Measurements from ENCODE around the gene PLCB4.
A peak's percentile ranks its signal among the peaks of the same experiment; 100 is the strongest.

PLCB4 gene

DNA sequence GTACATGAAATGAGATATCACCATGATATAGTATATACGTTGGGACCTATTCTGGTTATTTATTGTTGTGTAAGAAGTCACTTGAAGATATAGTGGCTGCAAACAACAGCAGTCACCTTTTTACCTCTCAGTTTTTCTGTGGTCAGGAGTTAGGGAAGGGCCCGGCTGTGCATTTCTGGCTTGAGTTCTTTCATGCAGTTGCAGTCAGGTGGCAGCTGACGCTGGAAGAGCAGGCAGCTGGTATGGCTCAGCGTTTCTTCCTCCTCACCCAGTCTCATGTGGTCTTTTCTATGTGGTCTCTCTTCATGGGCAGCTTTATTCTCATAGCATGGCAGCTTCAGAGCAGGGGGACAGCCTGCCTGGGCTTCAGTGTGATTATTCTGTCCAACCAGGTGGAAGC lies 154.4 kb downstream of the PLCB4 start:
- DNase-seq (ENCODE audit: low read depth), result no peak

DNA sequence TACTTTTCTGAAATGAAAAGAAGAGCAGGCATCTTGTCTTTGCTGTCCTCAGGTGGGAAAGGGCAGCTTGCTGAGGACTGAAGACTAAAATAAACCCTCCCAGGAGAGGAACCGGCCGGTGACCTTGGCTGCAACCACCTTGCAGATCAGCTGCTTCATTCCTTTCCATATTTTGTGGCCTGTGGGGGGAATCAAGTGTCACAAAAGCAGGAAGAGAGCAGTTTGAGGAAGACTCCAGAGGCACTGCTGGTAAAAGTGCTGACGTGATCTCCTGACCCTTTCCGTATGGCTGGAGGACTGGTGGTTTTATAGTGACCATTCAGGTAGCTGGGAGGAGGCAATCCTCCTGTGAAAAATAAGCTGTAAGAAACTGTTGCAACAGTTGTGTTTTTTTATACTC lies 157.0 kb downstream of the PLCB4 start:
- DNase-seq (ENCODE audit: low read depth), result no peak

GRCh38 chr20:9227896-9228615 lies 159.2 kb downstream of the PLCB4 start:
- DNase-seq (ENCODE audit: low read depth), result no peak

DNA sequence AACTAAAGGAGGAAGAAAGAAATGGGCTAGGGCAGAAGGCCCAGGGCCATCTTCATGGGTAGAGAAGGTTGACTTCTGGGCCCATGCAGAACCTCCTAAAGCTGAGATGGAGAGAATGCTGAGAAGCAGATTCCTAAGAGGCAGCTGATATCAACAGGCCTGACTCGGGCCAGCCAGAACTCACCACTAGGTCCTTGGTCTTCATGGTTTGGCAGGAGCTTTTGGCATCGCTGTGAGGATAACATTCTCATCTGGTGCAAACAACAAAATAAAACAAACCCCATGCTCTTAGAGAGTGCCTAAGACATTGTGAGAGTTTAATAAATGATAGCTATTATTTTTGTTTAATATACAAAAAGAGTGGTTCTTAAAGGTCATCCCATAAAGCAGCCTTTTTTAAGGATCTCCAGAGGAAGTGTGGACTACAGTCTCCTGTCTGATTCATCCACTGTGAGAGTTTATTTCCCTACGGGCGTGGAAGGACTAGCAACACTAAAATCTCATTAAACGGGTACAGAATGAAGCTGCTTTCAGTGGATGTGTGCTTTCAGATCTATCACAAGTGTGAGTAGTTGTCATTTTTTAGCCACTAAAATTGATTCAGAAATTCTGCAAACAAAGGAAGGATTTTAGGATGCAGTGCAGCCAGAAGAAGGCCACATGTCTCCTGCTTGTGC lies 160.0 kb downstream of the PLCB4 start:
- no peak for DNase-seq (ENCODE audit: low read depth)

- no peak for DNase-seq (ENCODE audit: low read depth)
Observed at GRCh38 chr20:9230406-9230805, 161.5 kb downstream of the PLCB4 start.

DNA sequence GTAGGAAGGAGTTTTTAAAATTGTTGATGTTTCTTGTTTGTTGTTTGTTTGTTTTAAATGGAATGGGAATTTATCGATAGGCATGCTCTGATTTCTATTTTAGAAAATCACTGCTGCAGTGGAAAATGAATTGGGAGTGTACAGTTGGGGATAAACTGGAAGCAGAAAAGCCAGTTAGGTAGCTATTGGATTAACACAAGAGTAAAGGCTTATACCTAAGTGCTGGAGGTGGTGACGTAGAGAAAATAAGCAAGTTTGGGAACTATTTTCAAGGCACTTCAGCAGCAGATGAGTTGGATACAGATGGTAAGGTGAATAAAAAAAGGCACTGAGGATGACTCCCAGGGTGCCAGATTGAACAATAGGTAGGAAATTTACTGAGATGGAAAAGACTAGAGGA lies 164.9 kb downstream of the PLCB4 start:
- no peak for DNase-seq (ENCODE audit: low read depth)

GRCh38 chr20:9235518-9235917 lies 166.6 kb downstream of the PLCB4 start:
- no peak for DNase-seq (ENCODE audit: low read depth)

GRCh38 chr20:9236458-9236857 lies 167.6 kb downstream of the PLCB4 start:
- DNase-seq (ENCODE audit: low read depth), result no peak

DNA sequence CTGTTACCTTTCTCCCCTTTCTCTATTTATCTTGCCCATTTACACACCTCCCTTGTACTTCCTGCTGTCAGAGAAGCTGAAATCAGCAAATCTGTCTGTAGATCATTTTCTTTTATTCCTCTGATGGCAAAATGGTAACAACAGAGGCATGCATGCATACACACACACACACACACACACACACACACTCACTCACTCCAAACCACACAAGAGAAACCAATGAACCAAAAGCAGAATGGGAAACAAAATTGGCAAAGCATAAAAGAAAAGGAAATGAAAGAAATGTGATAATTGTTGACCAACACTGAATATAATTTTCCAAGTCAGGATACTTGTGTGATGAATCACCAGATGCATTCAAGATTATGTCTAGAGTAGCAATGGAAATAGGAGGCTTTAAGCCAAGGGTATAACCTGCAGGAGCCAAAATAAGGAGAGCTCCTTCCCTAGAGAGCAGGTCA lies 172.4 kb downstream of the PLCB4 start:
- peak; percentile 90 for DNase-seq (ENCODE audit: low read depth)

- peak; percentile 71 for DNase-seq (ENCODE audit: low read depth)
Observed at GRCh38 chr20:9241721-9242427, 173.0 kb downstream of the PLCB4 start.

GRCh38 chr20:9243986-9244385 lies 175.1 kb downstream of the PLCB4 start:
- no peak for DNase-seq (ENCODE audit: low read depth)

DNA sequence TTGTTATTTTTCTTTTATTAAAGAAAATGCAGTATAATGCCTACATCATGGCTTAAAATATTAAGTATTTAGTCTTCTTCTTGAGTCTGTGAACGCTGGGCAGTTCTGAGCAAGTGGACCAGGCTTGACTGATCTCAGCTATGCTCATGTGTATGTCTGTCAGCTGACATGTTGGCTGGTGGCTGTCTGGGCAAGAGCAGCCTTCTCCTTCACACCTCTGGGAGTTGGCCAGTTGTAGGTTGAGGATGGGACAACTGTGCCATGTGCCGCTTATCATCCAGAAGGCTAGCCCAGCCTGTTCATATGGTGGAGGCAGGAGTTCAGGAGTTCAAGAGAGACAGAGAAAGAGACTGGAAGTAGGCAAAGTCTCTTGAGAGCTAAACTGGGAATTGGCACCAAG lies 175.9 kb downstream of the PLCB4 start:
- no peak for DNase-seq (ENCODE audit: low read depth)

- DNase-seq (ENCODE audit: low read depth), result no peak
Observed at GRCh38 chr20:9246731-9247130, 177.8 kb downstream of the PLCB4 start.

- no peak for DNase-seq (ENCODE audit: low read depth)
Observed at GRCh38 chr20:9250511-9250910, 181.6 kb downstream of the PLCB4 start.

DNA sequence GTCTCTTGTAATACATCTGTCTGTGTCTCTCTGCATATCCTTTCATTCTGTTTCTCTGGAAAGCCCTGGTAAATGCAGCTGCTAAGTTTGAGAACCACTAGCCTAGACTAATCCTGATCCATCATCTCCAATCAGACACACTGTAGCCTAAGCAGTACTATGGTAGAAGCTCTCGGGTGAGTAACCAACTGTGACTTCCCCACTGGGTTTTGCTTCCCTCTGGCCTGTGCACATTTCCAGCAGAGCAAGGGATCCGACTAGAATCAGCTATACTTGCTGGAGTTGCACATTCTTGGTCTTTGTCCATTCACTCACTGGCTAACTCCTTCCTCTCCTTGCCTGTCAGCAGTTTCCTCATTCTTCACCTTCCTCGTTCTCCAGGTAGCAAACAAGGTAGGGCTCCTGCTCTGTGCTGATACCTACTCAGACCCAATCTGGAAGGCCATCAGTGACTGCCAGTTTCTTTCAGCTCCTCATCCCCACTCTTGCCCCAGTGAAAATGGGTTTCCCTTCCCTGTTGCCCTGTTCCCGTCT lies 184.2 kb downstream of the PLCB4 start:
- no peak for DNase-seq (ENCODE audit: low read depth)

DNA sequence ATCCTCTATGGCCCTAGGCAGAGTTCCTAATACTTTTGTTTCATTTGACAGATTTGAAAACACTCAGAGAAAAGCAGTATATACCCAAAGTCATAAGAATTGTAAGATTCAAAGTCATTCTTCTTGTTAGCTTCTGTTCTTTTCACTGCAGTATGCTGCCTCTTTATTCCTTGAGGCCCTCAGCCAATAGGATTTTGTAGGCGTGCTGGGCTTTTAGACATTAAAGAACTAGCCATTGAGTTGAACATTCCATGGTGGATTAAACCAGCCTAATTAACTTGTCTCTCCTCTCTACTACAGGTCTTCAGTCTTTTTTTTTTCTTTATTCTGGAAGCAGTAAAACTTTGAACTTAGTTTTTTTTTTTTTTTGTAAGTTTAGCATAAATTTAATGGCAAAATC lies 186.3 kb downstream of the PLCB4 start:
- DNase-seq (ENCODE audit: low read depth), result no peak

DNA sequence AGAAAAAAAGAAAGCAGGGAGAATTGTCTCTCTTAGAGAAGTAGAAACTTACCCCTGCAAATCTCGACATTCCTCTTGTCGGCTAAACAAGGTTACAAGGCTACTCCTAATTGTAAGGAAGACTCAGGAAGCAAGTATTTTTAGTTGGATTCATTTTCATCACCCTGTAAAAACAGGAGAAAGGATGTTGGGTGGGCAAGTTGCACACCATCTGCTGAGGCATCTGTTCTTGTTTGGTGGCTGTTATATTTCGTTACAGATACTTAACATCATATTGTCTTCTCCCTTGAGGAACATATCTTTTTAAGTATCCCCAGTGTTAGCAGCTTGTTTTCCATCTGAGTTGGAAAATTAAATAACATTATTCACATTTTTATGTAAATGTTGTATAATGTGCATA lies 187.5 kb downstream of the PLCB4 start:
- DNase-seq (ENCODE audit: low read depth), result no peak

DNA sequence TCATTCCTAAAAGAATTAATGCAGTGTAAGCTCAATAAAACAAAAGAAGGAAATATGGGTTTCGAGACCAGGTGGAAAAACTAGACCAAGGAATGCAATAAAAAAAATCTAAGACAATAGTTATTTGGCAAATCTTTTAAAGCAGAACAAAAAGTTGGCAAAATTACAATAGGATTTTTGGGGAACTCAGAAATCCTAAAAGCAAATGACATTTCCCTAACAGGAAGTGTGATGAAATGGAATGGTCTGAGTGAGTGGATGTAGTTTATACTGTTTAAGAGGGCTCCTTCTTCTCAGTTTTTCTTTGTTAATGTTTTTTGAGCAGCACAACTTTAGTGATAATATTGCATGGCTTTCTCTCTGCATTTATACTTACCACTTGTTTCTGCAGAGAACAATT lies 190.0 kb downstream of the PLCB4 start:
- DNase-seq (ENCODE audit: low read depth), result no peak

DNA sequence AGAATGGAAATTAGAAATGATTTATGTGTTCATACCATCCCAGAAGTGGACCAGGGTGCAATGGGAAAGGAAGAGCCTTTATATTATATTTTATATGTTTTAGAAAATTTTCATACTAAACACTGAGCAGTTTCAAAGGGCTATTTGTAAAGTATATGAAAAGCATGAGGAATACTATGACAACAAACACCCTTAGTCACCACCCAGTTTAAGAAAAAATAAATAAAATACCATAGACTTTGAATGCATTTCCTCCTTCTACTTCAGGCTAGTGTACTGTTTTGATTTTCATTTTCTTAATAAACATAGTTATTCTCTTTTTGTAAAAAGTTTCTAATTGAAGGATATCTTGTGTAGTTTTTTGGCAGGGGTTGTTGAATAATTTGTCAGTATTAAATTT lies 191.1 kb downstream of the PLCB4 start:
- DNase-seq (ENCODE audit: low read depth), result no peak

GRCh38 chr20:9261781-9262180 lies 192.9 kb downstream of the PLCB4 start:
- no peak for DNase-seq (ENCODE audit: low read depth)

DNA sequence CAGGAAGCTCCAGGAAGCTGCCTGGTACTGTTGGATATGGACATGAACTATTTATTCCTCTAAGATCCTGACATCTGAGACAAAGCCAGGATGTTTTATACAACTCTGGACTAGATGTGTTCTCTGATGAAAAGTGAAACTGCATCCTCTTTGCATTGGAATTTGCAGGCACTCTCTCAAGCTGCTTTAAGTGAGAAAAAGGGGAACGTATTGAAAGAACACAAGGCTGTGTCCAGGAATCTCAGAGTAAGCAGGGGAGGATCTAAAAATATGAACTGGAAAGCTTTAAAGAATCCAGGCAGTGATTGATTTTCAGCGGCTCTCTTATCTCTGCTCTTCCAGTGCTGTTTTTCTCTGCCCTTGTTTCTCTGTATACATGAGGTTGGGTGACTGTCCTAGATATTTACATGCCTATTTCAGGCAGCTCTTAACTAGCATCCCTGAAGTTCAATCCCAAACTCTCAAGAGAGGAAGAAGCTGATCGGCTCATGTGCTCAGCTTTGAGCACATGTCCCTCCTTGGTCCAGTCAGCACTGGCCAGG lies 193.8 kb downstream of the PLCB4 start:
- no peak for DNase-seq (ENCODE audit: low read depth)

- DNase-seq (ENCODE audit: low read depth), result no peak
Observed at GRCh38 chr20:9269280-9269971, 200.5 kb downstream of the PLCB4 start.

All from HS-27A (cell line).